Lung (tissue), 12 donors: ENCODE data around the gene TTL. TPM values are rescaled to one million over a fixed set of nuclear protein-coding genes. Genes with fewer than 3 reads are reported as not detected.

ENCODE experiments used
- ATAC-seq: fragments of 200-7000 bp; cut with Tn5 transposase; one replicate; pipeline ENCODE4 v1.9.1; 2020; ENCODE audit warnings: moderate number of reproducible peaks; ENCODE audit not compliant: insufficient read depth, low FRiP score
- DNase-seq, 3 donors: peaks; one replicate each; pipeline ENCODE4 v3.0.0-alpha.2; 2013 to 2017
- H3K27ac ChIP-seq, 2 donors: one replicate each; pipeline ENCODE4 v1.5.1; 2013; ENCODE audit warnings: mild to moderate bottlenecking in 2 of 2, moderate library complexity in 2 of 2, control low read depth in 1 of 2, inconsistent platforms in 1 of 2, low read depth in 1 of 2, low read length in 1 of 2
- H3K27me3 ChIP-seq, 3 donors: one replicate each; pipeline ENCODE4 v1.5.1; 2013; ENCODE audit warnings: low read length in 2 of 3; ENCODE audit not compliant: control insufficient read depth in 3 of 3, insufficient read depth in 3 of 3
- H3K36me3 ChIP-seq, 4 donors: one replicate each; pipeline ENCODE4 v1.5.1; 2013; ENCODE audit warnings: low read length in 4 of 4, mild to moderate bottlenecking in 1 of 4, moderate library complexity in 1 of 4; ENCODE audit not compliant: control insufficient read depth in 4 of 4, insufficient read depth in 4 of 4
- H3K4me1 ChIP-seq, 5 donors: one replicate each; pipeline ENCODE4 v1.5.1; 2013; ENCODE audit warnings: low read length in 5 of 5, mild to moderate bottlenecking in 2 of 5, moderate library complexity in 1 of 5; ENCODE audit not compliant: control insufficient read depth in 5 of 5, insufficient read depth in 5 of 5
- H3K4me3 ChIP-seq: one replicate; pipeline ENCODE4 v1.5.1; 2013; ENCODE audit warnings: mild to moderate bottlenecking, control low read depth, moderate library complexity
- H3K9ac ChIP-seq, 2 donors: one replicate each; pipeline ENCODE4 v1.5.1; 2013; ENCODE audit warnings: low read length in 2 of 2, control low read depth in 1 of 2; ENCODE audit not compliant: insufficient read depth in 1 of 2
- H3K9me3 ChIP-seq, 4 donors: one replicate each; pipeline ENCODE4 v1.5.1; 2013; ENCODE audit warnings: low read length in 3 of 4, mild to moderate bottlenecking in 1 of 4, moderate library complexity in 1 of 4; ENCODE audit not compliant: control insufficient read depth in 4 of 4, insufficient read depth in 3 of 4
- WGBS, 2 donors: extraction: QIAGEN DNeasy Blood & Tissue Kit; methylation state at CpG; one replicate each; pipeline ENCODE4 v1.1.7; 2013; 5-methylcytosine and 5-hydroxymethylcytosine counted together
- polyA plus RNA-seq, 2 donors: library from polyadenylated mRNA; stranded (reverse); fragments of 200-250 nt; gene quantifications; one replicate each; pipeline ENCODE4 v1.2.1, GENCODE V29; 2013
- total RNA-seq, 2 donors: library from RNA; depleted of rRNA in 1 of 2; stranded (reverse); fragments of >200 nt in 1 of 2; gene quantifications; one replicate each; pipeline ENCODE4 v1.2.1, GENCODE V29; 2014 to 2021
- TF ChIP-seq, protein P1 (sequence below): IDR thresholded peaks from 2 replicates; pipeline ENCODE4 v1.5.1; 2012; ENCODE audit warnings: mild to moderate bottlenecking; ENCODE audit errors: control extremely low read depth, extremely low read depth
- donor health status: control.
- donor health status: control.
- donor health status: Bipolar disorder and iron deficiency.
- donor health status: healthy.
- donor health status: DM: yes; HTN: yes; CAD: no.

The TTL gene
- total and polyA plus RNA-seq, 4 donors: 12.5 to 32.8 (median 22.8) TPM

DNA sequence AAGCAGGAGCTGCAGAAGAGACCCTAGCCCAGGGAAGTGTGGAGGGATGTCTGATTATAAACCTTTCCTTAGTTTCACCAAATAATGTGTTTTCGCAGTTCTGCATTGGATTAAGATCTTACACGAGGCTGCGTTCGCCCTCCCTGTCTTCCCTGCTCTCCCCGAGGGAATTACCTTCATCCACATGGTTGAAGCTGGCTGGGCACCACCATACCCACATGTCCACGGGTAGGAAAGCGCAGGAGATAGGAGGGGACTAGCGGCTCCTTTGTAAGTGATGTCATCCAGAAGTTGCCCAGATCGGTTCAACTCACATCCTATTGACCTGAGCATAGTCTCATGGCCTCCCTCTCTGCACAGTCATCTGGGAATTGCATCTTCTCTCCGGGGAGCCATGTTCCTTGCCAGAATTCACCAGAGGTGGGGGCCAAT lies 1.1 kb downstream of the TTL start:
- ATAC-seq (no peak), DNase-seq (peak; percentile 22 to 51 (median 40))
- WGBS, 2 donors: 10 to 21% methylated on average over 10 of the region's 10 CpGs
- H3K9ac ChIP-seq: peak overlapping the region; percentile 50 to 64
- H3K36me3 ChIP-seq: peaks cover 0 to 3% (median under 1%) of the 10 kb centered on the region in 4 donors
- H3K4me3 ChIP-seq: peak overlapping the region; percentile 71
- H3K27me3 ChIP-seq: no peaks in the 10 kb centered on the region
- H3K27ac ChIP-seq: peak overlapping the region; percentile 88 to 93
- H3K9me3 ChIP-seq: no peaks in the 10 kb centered on the region
- peaks cover 0 to 18% (median 8%) of the 10 kb centered on the region in 5 donors for H3K4me1 ChIP-seq
- TF ChIP-seq, protein P1, sequence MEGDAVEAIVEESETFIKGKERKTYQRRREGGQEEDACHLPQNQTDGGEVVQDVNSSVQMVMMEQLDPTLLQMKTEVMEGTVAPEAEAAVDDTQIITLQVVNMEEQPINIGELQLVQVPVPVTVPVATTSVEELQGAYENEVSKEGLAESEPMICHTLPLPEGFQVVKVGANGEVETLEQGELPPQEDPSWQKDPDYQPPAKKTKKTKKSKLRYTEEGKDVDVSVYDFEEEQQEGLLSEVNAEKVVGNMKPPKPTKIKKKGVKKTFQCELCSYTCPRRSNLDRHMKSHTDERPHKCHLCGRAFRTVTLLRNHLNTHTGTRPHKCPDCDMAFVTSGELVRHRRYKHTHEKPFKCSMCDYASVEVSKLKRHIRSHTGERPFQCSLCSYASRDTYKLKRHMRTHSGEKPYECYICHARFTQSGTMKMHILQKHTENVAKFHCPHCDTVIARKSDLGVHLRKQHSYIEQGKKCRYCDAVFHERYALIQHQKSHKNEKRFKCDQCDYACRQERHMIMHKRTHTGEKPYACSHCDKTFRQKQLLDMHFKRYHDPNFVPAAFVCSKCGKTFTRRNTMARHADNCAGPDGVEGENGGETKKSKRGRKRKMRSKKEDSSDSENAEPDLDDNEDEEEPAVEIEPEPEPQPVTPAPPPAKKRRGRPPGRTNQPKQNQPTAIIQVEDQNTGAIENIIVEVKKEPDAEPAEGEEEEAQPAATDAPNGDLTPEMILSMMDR: no peak

GRCh38 chr2:112483831-112484230 lies 1.9 kb downstream of the TTL start:
- no peaks in the 10 kb centered on the region for H3K27me3 ChIP-seq
- H3K9ac ChIP-seq: no peak overlapping the region

GRCh38 chr2:112485849-112486248 lies 3.9 kb downstream of the TTL start:
- Histone ChIP-seq H3K4me1 (peaks cover 0 to 13% (median 5%) of the 10 kb centered on the region in 5 donors), H3K27ac (no peak overlapping the region), H3K9me3 (no peaks in the 10 kb centered on the region), H3K27me3 (no peaks in the 10 kb centered on the region), H3K9ac (no peak overlapping the region), H3K4me3 (no peak overlapping the region), H3K36me3 (peaks cover 0 to 5% (median 1%) of the 10 kb centered on the region in 4 donors)
- DNase-seq (no peak), ATAC-seq (no peak)
- WGBS, 2 donors: 85 to 94% methylated on average over 6 of the region's 6 CpGs
- TF ChIP-seq, protein P1: no peak

More at GRCh38 chr2:112483831-112484230, 1.9 kb downstream of the TTL start:
- WGBS, 2 donors: 70 to 72% methylated on average over 3 of the region's 3 CpGs
- DNase-seq (peak in 1 of 3 donors; percentile 1), ATAC-seq (no peak)
- TF ChIP-seq, protein P1: no peak
- H3K4me3 ChIP-seq: no peak overlapping the region
- peaks cover 0 to 18% (median 8%) of the 10 kb centered on the region in 5 donors for H3K4me1 ChIP-seq
- H3K27ac ChIP-seq: no peak overlapping the region
- H3K36me3 ChIP-seq: peaks cover 0 to 5% (median 1%) of the 10 kb centered on the region in 4 donors
- H3K9me3 ChIP-seq: no peaks in the 10 kb centered on the region

GRCh38 chr2:112486895-112487294 lies 4.9 kb downstream of the TTL start:
- no peak for ATAC-seq
- Histone ChIP-seq H3K9me3 (no peaks in the 10 kb centered on the region), H3K36me3 (peaks cover 0 to 5% (median 1%) of the 10 kb centered on the region in 4 donors), H3K9ac (no peak overlapping the region), H3K27me3 (no peaks in the 10 kb centered on the region), H3K27ac (no peak overlapping the region), H3K4me3 (no peak overlapping the region), H3K4me1 (peaks cover 0 to 8% (median 5%) of the 10 kb centered on the region in 5 donors)
- 89 to 96% methylated on average over 5 of the region's 5 CpGs for WGBS, 2 donors
- no peak for DNase-seq
- TF ChIP-seq, protein P1: no peak
